GM23338 (cell line): Measurements from ENCODE around the gene APOBEC3B.

Experiments used
- CREB1 ChIP-seq: fragments of 250-450 bp; sonication (Bioruptor Pico); IDR thresholded peaks from 2 replicates; pipeline ENCODE4 v1.5.0; 2020; ENCODE audit warnings: low read depth, mild to moderate bottlenecking, moderate library complexity
- CTCF ChIP-seq, 2 experiments: fragments of 200-600 bp in 1 of 2; sonication (generic) in 1 of 2; conservative IDR thresholded peaks; 2 replicates each; pipeline versions ENCODE4 v1.5.1 to v1.6.1; 2016 to 2017; ENCODE audit warnings: antibody characterized with exemption in 2 of 2, low read depth in 2 of 2, mild to moderate bottlenecking in 2 of 2, moderate library complexity in 1 of 2
- ETS1 ChIP-seq: IDR thresholded peaks from 2 replicates; pipeline ENCODE4 v1.6.1; 2016; ENCODE audit warnings: antibody characterized with exemption
- EZH2 ChIP-seq: fragments of 200-600 bp; sonication (generic); IDR thresholded peaks from one replicate; pipeline ENCODE4 v1.8.0; 2017; ENCODE audit warnings: antibody characterized with exemption, mild to moderate bottlenecking, low read depth; ENCODE audit not compliant: unreplicated experiment
- EZH2phosphoT487 ChIP-seq: fragments of 200-600 bp; sonication (generic); IDR thresholded peaks from one replicate; pipeline ENCODE4 v1.8.1; 2018; ENCODE audit warnings: antibody characterized with exemption; ENCODE audit not compliant: unreplicated experiment
- JUNB ChIP-seq: IDR thresholded peaks from one replicate; pipeline ENCODE4 v1.6.1; 2016; ENCODE audit warnings: antibody characterized with exemption; ENCODE audit not compliant: unreplicated experiment
- NANOG ChIP-seq: IDR thresholded peaks from 2 replicates; pipeline ENCODE4 v1.6.1; 2016; ENCODE audit warnings: antibody characterized with exemption, borderline replicate concordance
- POLR2AphosphoS5 ChIP-seq: IDR thresholded peaks from 2 replicates; pipeline ENCODE4 v1.6.1; 2016; ENCODE audit warnings: antibody characterized with exemption, low read depth
- REST ChIP-seq: IDR thresholded peaks from one replicate; pipeline ENCODE4 v1.6.1; 2018; ENCODE audit warnings: antibody characterized with exemption; ENCODE audit not compliant: unreplicated experiment
- STAT1 ChIP-seq: IDR thresholded peaks from one replicate; pipeline ENCODE4 v1.6.1; 2016; ENCODE audit warnings: antibody characterized with exemption; ENCODE audit not compliant: unreplicated experiment
- ZNF114 ChIP-seq: fragments of 250-450 bp; sonication (Bioruptor Pico); IDR thresholded peaks from 2 replicates; pipeline ENCODE4 v1.5.0; 2020; ENCODE audit warnings: mild to moderate bottlenecking, moderate library complexity
- ZNF331 ChIP-seq: fragments of 250-450 bp; sonication (Bioruptor Pico); IDR thresholded peaks from 2 replicates; pipeline ENCODE4 v1.5.0; 2020; ENCODE audit warnings: low read depth, mild to moderate bottlenecking, moderate library complexity
- ZNF462 ChIP-seq: fragments of 250-450 bp; sonication (Bioruptor Pico); IDR thresholded peaks from 2 replicates; pipeline ENCODE4 v1.5.0; 2020; ENCODE audit warnings: mild to moderate bottlenecking, moderate library complexity

GRCh38 chr22:38954414-38955043 is 27.6 kb upstream of the APOBEC3B start:
- TF ChIP-seq CTCF (conservative IDR thresholded peaks at IDR 0.05; ENCODE audit: low read depth in 2 of 2) (no peak), EZH2 (no peak), STAT1 (no peak), POLR2AphosphoS5 (no peak), EZH2phosphoT487 (no peak), CREB1 (CRISPR knock-in tag) (no peak), ETS1 (no peak), JUNB (no peak), REST (no peak), NANOG (no peak), ZNF331 (no peak), ZNF114 (CRISPR knock-in tag) (no peak), ZNF462 (no peak)
